A549 (cell line): ENCODE results near the gene JARID2. TPM values are rescaled to one million over a fixed set of nuclear protein-coding genes. Genes with fewer than 3 reads are reported as not detected.

Experiments used
- ATAC-seq, 2 experiments: fragments of 200-7000 bp in 1 of 2; fragments of >200 bp in 1 of 2; cut with Nextera tagmentation in 1 of 2; cut with Tn5 transposase in 1 of 2; 3 replicates each; pipeline versions ENCODE4 v1.8.0 to v1.9.1; 2018 to 2020; ENCODE audit warnings: mild to moderate bottlenecking in 1 of 2, moderate library complexity in 1 of 2
- CTCF ChIA-PET: fragments of 300-600 bp; sonication (Branson Sonifier 250); formaldehyde crosslinking; extraction: SDS; loops from one replicate; lab custom pipeline; 2021; ENCODE audit warnings: antibody characterized with exemption, inconsistent platforms; lab: Yijun Ruan, JAX
- POLR2A ChIA-PET: fragments of 350-600 bp; formaldehyde crosslinking; extraction: SDS; loops from one replicate; lab custom pipeline; 2021; ENCODE audit warnings: antibody characterized with exemption, inconsistent platforms; lab: Yijun Ruan, JAX
- DNase-seq, 2 experiments: peaks; one replicate each; pipeline versions ENCODE4 v3.0.0 to v3.0.0-alpha.2; 2011 to 2016; ENCODE audit warnings: low read depth in 1 of 2, low spot score in 1 of 2
- FAIRE-seq: peaks from 2 replicates; lab custom pipeline; 2011; peaks lifted over from hg19 to GRCh38; lab: Jason Lieb, UNC
- H3K27ac ChIP-seq, 2 experiments: fragments of >200 bp; sonication (Bioruptor Twin); formaldehyde crosslinking; 3 replicates each; pipeline ENCODE4 v1.5.1; 2016 to 2017
- H3K4me1 ChIP-seq: fragments of >200 bp; sonication (Bioruptor Twin); formaldehyde crosslinking; 3 replicates; pipeline ENCODE4 v1.6.1; 2016
- H3K4me2 ChIP-seq: fragments of >200 bp; sonication (Bioruptor Twin); formaldehyde crosslinking; 3 replicates; pipeline ENCODE4 v1.6.1; 2016
- H3K4me3 ChIP-seq: fragments of >200 bp; sonication (Bioruptor Twin); formaldehyde crosslinking; 3 replicates; pipeline ENCODE4 v1.5.1; 2016
- H3K9me3 ChIP-seq: fragments of >200 bp; sonication (Bioruptor Twin); formaldehyde crosslinking; 3 replicates; pipeline ENCODE4 v1.6.1; 2016
- BHLHE40 ChIP-seq: IDR thresholded peaks from 2 replicates; pipeline ENCODE4 v1.6.1; 2012; ENCODE audit warnings: low read depth, low read length, inconsistent platforms
- CBX8 ChIP-seq: fragments of 200-600 bp; sonication (generic); IDR thresholded peaks from 2 replicates; pipeline ENCODE4 v1.6.1; 2016
- CEBPB ChIP-seq, 2 experiments: fragments of >200 bp in 1 of 2; sonication (Bioruptor Twin) in 1 of 2; formaldehyde crosslinking in 1 of 2; IDR thresholded peaks; 2 replicates each; pipeline ENCODE4 v1.6.1; 2012 to 2016
- EHF ChIP-seq: fragments of 250-450 bp; sonication (Bioruptor Pico); IDR thresholded peaks from 2 replicates; pipeline ENCODE4 v1.5.0; 2020; ENCODE audit warnings: mild to moderate bottlenecking
- FOSL2 ChIP-seq, 2 experiments: fragments of 450-650 bp in 1 of 2; fragments of >200 bp in 1 of 2; sonication (Bioruptor Twin) in 1 of 2; formaldehyde crosslinking; IDR thresholded peaks; 2 replicates each; pipeline versions ENCODE4 v1.5.0 to v1.6.1; 2016 to 2020; ENCODE audit warnings: mild to moderate bottlenecking in 1 of 2, moderate library complexity in 1 of 2
- FOXS1 ChIP-seq: fragments of 250-450 bp; sonication (Bioruptor Pico); IDR thresholded peaks from 2 replicates; pipeline ENCODE4 v1.5.0; 2020; ENCODE audit warnings: mild to moderate bottlenecking, moderate library complexity
- HEYL ChIP-seq: fragments of 250-450 bp; sonication (Bioruptor Pico); IDR thresholded peaks from 2 replicates; pipeline ENCODE4 v1.8.0; 2021; ENCODE audit warnings: mild to moderate bottlenecking, moderate library complexity
- HOXB5 ChIP-seq: fragments of 250-450 bp; sonication (Bioruptor Pico); IDR thresholded peaks from 2 replicates; pipeline ENCODE4 v1.5.0; 2020; ENCODE audit warnings: mild to moderate bottlenecking, moderate library complexity
- KDM1A ChIP-seq: fragments of 200-600 bp; sonication (generic); IDR thresholded peaks from 2 replicates; pipeline ENCODE4 v1.6.1; 2016; ENCODE audit warnings: low read depth, mild to moderate bottlenecking
- MAZ ChIP-seq: fragments of 150-350 bp; IDR thresholded peaks from 2 replicates; pipeline ENCODE4 v1.6.1; 2014; ENCODE audit warnings: antibody characterized with exemption, low read depth, low read length, borderline replicate concordance
- NPAS2 ChIP-seq: fragments of 250-450 bp; sonication (Bioruptor Pico); IDR thresholded peaks from 2 replicates; pipeline ENCODE4 v1.8.0; 2022; ENCODE audit warnings: mild to moderate bottlenecking, moderate library complexity, borderline replicate concordance
- RAD21 ChIP-seq, 2 experiments: fragments of >200 bp in 1 of 2; sonication (Bioruptor Twin) in 1 of 2; formaldehyde crosslinking in 1 of 2; IDR thresholded peaks in 1 of 2; conservative IDR thresholded peaks in 1 of 2; 2 replicates in 1 of 2; 3 replicates in 1 of 2; pipeline ENCODE4 v1.6.1; 2012 to 2018; ENCODE audit warnings: inconsistent platforms in 1 of 2
- RARB ChIP-seq: fragments of 250-450 bp; sonication (Bioruptor Pico); IDR thresholded peaks from 2 replicates; pipeline ENCODE4 v1.8.0; 2021; ENCODE audit warnings: mild to moderate bottlenecking, moderate library complexity
- RFX5 ChIP-seq: fragments of 450-650 bp; IDR thresholded peaks from 2 replicates; pipeline ENCODE4 v1.7.1; 2014; ENCODE audit warnings: antibody characterized with exemption, mild to moderate bottlenecking, moderate library complexity
- SMC3 ChIP-seq: fragments of >200 bp; sonication (Bioruptor Twin); formaldehyde crosslinking; IDR thresholded peaks from 3 replicates; pipeline ENCODE4 v1.6.1; 2018; ENCODE audit warnings: inconsistent platforms
- ZC3H11A ChIP-seq: fragments of 450-650 bp; IDR thresholded peaks from 2 replicates; pipeline ENCODE4 v1.6.1; 2014; ENCODE audit warnings: antibody characterized with exemption, mild to moderate bottlenecking
- ZNF302 ChIP-seq: fragments of 250-450 bp; sonication (Bioruptor Pico); IDR thresholded peaks from 2 replicates; pipeline ENCODE4 v1.9.0; 2021; ENCODE audit warnings: inconsistent platforms, mild to moderate bottlenecking, moderate library complexity
- WGBS: methylation state at CpG from one replicate; pipeline ENCODE4 v1.1.6; 2017; ENCODE audit errors: missing lambda C conversion rate; 5-methylcytosine and 5-hydroxymethylcytosine counted together
- polyA plus RNA-seq, 4 experiments: library from polyadenylated mRNA; depleted of rRNA in 3 of 4; stranded (reverse); fragments of >200 nt; fragmentation: RNase III in 1 of 4; extraction: RNeasy Plus Mini Kit Qiagen cat#74134 plus additional on column Dnase treatment in 1 of 4; gene quantifications; 2 replicates in 3 of 4; 3 replicates in 1 of 4; pipeline ENCODE4 v1.2.3, GENCODE V29; 2011 to 2017
- TF ChIP-seq, protein P1 (sequence below): IDR thresholded peaks from 2 replicates; pipeline ENCODE4 v1.6.1; 2012; ENCODE audit warnings: low read depth, borderline replicate concordance
- TF ChIP-seq, protein P2 (sequence below): IDR thresholded peaks from 2 replicates; pipeline ENCODE4 v1.6.1; 2012
- TF ChIP-seq, protein P3 (sequence below): fragments of >200 bp; sonication (Bioruptor Twin); formaldehyde crosslinking; IDR thresholded peaks from 3 replicates; pipeline ENCODE4 v1.6.1; 2016
- TF ChIP-seq, protein P4 (sequence below): fragments of >200 bp; sonication (Bioruptor Twin); formaldehyde crosslinking; IDR thresholded peaks from 2 replicates; pipeline ENCODE4 v1.6.1; 2016

Gene JARID2
- polyA plus RNA-seq, 2 of the 4 experiments (the other 2 are of a cell fraction): 7.8 to 8.3 TPM

DNA sequence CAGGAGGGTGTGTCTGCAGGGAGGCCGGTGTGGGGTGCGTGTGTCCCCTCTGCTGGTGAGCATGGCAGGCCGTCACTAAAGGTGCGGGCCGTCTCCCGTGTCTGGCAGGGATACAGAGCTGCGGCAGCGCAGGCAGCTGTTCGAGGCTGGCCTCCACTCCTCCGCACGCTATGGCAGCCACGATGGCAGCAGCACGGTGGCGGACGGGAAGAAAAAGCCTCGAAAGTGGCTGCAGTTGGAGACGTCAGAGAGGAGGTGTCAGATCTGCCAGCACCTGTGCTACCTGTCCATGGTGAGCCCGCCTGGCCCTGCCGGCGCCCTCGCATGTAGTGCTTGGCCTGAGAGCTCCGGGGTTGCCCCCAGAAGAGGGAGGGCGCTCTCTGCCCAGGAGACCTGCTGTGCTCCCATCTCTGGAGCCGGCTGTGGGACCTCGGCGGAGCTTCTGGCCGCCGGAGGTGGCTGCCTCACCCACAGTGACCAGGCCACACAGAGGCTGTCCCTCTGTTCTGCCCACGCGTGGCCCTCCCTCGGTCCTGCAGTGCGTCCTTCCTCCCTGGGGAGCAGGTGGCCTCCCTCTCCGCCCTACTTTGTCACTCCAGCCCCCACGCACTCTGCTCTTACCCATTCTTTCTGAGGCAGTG is 267.4 kb downstream of the JARID2 start:
- POLR2A ChIA-PET: no interaction called here
- 93% methylated on average over 24 of the region's 34 CpGs for WGBS
- CTCF ChIA-PET: interaction anchor here (2.3 kb wide), 1 partner anchor 11 kb away, joined by 5 read pairs; no protein-coding TSS in a partner anchor
- ATAC-seq: no peak
- Histone ChIP-seq H3K4me2 (no peak overlapping the region), H3K4me1 (no peaks in the 10 kb centered on the region), H3K9me3 (no peaks in the 10 kb centered on the region), H3K4me3 (no peak overlapping the region)
- TF ChIP-seq SMC3 (no peak), HEYL (no peak), ZNF302 (CRISPR knock-in tag) (no peak), FOXS1 (CRISPR knock-in tag) (no peak), RAD21 (conservative IDR thresholded peaks at IDR 0.05 in 1 of 2, IDR thresholded peaks at IDR 0.05 in 1 of 2) (no peak), CEBPB (IDR thresholded peaks at IDR 0.05) (no peak), RFX5 (no peak), HOXB5 (CRISPR knock-in tag) (no peak), NPAS2 (CRISPR knock-in tag) (no peak), CBX8 (no peak), RARB (no peak), MAZ (no peak)
- TF ChIP-seq, protein P1, sequence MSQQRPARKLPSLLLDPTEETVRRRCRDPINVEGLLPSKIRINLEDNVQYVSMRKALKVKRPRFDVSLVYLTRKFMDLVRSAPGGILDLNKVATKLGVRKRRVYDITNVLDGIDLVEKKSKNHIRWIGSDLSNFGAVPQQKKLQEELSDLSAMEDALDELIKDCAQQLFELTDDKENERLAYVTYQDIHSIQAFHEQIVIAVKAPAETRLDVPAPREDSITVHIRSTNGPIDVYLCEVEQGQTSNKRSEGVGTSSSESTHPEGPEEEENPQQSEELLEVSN: no peak
- TF ChIP-seq, protein P2, sequence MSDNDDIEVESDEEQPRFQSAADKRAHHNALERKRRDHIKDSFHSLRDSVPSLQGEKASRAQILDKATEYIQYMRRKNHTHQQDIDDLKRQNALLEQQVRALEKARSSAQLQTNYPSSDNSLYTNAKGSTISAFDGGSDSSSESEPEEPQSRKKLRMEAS: no peak
- TF ChIP-seq, protein P3, sequence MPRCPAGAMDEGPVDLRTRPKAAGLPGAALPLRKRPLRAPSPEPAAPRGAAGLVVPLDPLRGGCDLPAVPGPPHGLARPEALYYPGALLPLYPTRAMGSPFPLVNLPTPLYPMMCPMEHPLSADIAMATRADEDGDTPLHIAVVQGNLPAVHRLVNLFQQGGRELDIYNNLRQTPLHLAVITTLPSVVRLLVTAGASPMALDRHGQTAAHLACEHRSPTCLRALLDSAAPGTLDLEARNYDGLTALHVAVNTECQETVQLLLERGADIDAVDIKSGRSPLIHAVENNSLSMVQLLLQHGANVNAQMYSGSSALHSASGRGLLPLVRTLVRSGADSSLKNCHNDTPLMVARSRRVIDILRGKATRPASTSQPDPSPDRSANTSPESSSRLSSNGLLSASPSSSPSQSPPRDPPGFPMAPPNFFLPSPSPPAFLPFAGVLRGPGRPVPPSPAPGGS: no peak
- TF ChIP-seq, protein P4, sequence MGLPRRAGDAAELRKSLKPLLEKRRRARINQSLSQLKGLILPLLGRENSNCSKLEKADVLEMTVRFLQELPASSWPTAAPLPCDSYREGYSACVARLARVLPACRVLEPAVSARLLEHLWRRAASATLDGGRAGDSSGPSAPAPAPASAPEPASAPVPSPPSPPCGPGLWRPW: no peak
- TF ChIP-seq, all 56 proteins: peak for 0
- DNase-seq (no peak), FAIRE-seq (no peak)
- no peak overlapping the region for H3K27ac ChIP-seq

DNA sequence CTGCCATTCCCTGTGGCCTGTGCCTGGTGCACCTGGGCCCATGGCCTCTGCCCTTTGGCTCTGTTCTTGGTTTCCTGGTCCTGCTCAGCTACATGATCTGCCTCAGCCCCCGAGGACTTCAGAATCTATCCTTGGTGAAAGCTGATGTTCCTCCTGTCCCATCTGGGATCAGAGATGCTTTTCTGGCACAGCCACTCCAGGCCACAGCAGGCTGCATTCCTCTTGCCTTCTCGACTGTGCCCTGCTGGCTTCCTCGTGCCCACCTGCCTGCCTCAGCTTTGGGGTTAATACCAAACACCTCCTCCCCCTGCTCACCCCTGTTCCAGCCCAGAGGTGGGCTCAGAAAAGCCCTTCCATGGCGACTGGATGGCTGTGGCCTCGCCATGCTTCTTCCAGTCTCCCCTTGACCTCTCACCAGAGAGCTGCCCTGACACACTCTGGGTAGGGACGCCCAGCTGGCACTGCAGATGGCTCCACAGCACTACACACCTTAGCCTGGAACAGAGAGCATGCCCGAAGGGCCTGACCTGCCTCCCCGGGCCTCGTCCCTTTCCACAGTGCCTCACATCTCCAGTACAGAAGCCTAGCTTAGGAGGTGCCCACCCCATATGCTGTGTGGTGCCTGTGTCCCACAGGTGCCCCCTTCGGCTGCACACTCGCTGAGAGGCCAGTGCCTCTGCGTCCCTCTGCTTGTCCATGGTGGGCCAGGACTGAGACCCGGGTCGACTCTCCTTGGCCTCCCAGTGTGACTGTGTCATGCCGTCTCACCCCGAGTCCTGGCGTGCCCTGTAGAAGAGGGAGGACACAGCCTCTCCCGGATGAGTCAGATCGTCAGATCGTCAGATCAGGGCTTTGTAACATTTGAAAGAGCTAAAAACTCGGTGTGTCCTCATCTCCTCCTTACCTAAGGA is 268.2 kb downstream of the JARID2 start:
- TF ChIP-seq CBX8 (no peak), FOSL2 (IDR thresholded peaks at IDR 0.05) (no peak), FOSL2 (CRISPR knock-in tag; IDR thresholded peaks at IDR 0.05) (no peak), KDM1A (no peak), EHF (CRISPR knock-in tag) (no peak), ZC3H11A (no peak), BHLHE40 (no peak)
- TF ChIP-seq, protein P1: no peak
- TF ChIP-seq, all 56 proteins: peak for 0
- H3K9me3 ChIP-seq: no peaks in the 10 kb centered on the region
- no peak overlapping the region for H3K4me3 ChIP-seq
- FAIRE-seq (no peak), DNase-seq (no peak), ATAC-seq (no peak)
- WGBS: 84% methylated on average over 16 of the region's 21 CpGs
- no peak overlapping the region for H3K4me2 ChIP-seq
- H3K4me1 ChIP-seq: no peaks in the 10 kb centered on the region
- no peak overlapping the region for H3K27ac ChIP-seq
- POLR2A ChIA-PET: no interaction called here
- CTCF ChIA-PET: no interaction called here
